ENCODE data around the gene ZNF780B.
"Not testable (repeated sequence)": the region's sequence is repeated elsewhere in the genome, so short reads cannot be mapped to it uniquely, and the experiment has no call there.

Gene ZNF780B

DNA sequence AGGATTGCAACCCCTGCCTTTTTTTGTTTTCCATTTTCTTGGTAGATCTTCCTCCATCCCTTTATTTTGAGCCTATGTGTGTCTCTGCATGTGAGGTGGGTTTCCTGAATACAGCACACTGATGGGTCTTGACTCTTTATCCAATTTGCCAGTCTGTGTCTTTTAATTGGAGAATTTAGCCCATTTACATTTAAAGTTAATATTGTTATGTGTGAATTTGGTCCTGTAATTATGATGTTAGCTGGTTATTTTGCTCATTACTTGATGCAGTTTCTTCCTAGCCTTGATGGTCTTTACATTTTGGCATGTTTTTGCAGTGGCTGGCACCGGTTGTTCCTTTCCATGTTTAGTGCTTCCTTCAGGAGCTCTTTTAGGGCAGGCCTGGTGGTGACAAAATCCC is 14.3 kb downstream of the ZNF780B start:
- not testable (repeated sequence) for DNase-seq (ENCODE audit: low read depth in 4 of 4, low spot score in 1 of 4)

DNA sequence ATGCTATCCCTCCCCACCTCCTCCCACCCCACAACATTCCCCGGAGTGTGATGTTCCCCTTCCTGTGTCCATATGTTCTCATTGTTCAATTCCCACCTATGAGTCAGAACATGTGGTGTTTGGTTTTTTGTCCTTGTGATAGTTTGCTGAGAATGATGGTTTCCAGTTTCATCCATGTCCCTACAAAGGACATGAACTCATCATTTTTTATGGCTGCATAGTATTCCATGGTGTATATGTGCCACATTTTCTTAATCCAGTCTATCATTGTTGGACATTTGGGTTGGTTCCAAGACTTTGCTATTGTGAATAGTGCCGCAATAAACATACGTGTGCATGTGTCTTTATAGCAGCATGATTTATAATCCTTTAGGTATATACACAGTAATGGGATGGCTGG is 18.0 kb downstream of the ZNF780B start:
- not testable (repeated sequence) for DNase-seq (ENCODE audit: low read depth in 4 of 4, low spot score in 1 of 4)

DNA sequence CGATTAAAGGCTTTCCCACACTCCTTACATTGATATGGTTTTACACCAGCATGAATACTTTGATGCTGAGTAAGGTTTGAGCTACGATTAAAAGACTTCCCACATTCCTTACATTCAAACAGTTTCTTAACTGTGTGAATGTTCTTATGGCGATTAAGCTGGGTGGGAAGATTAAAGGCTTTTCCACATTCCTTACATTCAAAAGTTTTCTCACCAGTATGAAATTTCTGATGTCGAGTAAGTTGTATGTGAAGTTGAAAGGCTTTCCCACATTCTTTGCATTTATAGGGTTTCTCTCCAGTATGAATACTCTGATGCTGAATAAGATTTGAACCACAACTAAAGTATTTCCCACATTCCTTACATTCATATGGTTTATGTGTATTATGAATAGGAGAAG is 20.0 kb downstream of the ZNF780B start:
- DNase-seq (ENCODE audit: low read depth in 4 of 4, low spot score in 1 of 4) = no peak

DNA sequence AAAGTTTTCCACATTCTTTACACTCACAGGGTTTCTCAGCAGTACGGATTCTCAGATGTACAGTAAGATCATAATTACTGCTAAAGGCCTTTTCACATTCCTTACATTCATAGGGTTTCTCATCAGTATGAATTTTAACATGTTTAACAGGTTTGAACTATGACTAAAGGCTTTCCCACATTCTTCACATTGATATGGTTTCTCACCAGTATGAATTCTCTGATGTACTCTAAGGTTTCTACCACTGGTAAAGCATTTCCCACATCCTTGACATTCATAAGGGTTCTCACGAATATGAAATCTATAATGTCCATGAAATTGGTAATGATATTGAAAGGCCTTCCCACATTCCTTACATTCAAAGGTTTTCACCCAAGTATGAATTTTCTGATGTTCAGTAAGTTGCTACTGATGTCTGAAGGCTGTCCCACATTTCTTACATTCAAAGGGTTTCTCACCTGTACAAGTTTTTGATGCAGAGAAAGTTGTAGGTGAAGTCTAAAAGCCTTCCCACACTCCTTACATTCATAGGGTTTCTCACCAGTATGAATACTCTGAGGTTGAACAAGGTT is 22.0 kb downstream of the ZNF780B start:
- no peak for DNase-seq (ENCODE audit: low read depth in 4 of 4, low spot score in 1 of 4)

DNA sequence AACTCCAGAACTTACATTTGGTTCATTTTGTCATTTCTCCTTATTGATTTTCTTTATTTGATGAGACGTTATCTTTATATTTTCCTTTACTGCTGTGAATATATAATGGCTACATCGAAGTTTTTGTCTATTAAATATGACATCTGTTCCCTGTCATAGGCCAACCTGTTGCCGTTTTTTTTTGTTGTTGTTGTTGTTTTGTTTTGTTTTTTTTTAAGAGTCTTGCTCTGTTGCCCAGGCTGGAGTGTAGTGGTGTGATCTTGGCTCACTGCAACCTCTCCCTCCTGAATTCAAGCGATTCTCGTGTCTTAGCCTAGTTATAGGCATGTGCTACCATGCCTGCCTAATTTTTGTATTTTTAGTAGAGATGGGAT is 29.4 kb downstream of the ZNF780B start:
- no peak for DNase-seq (ENCODE audit: low read depth in 4 of 4, low spot score in 1 of 4)

DNA sequence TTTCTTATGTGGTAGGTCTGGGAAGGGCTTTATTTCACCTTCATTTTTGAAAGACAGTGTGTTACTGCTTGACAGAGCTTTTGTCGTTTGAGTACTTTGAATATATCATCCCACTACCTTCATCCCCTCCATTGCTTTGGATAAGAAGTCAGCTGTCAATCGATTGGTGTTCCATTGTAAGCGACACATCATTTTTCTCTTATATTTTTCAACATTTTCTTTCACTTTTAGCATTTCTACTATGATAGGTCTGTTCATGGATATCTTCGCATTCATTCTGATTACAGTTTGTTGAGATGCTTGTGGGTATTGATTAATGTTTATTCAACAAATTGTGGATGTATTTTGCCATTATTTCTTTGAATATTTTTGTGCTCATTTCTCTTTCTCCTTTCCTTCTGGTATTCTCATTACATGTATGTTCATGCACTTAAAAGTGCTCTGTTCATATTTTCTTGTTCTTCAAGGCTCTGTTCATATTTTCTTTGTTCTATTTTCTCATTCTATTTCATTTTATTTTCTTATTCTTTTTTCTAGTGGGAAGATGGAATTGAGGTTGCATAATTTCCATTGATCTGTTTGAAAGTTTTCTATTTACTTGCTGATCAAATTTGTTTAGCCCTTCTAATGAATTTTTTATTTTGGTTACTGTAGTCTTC is 30.0 kb downstream of the ZNF780B start:
- no peak for DNase-seq (ENCODE audit: low read depth in 4 of 4, low spot score in 1 of 4)

DNA sequence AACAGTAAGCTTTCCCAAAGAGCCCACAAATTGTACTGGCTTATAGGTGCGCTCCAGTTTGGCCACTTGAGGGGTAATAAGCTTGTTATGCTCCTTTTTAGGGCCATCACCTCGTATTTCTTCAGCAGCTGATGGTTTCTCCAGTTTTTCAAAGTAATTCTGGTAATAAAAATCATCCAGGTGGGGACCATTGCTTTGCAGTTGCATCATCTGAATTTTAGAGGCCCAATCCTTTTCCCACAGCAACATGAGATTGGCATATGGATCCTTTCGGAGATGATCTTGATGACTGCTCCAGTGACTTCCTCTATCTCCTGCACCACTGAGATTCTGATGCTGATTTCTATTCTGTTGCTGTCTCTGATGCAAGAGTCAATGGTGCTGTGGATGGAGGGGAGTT is 32.1 kb downstream of the ZNF780B start:
- DNase-seq (ENCODE audit: low read depth in 4 of 4, low spot score in 1 of 4) = no peak

DNA sequence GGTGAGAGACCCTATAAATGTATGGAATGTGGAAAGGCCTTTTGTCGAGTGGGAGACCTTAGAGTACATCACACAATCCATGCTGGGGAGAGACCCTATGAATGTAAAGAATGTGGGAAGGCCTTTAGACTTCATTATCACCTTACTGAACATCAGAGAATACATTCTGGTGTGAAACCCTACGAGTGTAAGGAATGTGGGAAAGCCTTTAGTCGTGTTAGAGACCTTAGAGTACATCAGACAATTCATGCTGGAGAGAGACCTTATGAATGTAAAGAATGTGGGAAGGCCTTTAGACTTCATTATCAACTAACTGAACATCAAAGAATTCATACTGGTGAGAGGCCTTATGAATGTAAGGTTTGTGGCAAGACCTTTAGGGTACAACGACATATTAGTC is 42.0 kb downstream of the ZNF780B start:
- no peak for DNase-seq (ENCODE audit: low read depth in 4 of 4, low spot score in 1 of 4)

DNA sequence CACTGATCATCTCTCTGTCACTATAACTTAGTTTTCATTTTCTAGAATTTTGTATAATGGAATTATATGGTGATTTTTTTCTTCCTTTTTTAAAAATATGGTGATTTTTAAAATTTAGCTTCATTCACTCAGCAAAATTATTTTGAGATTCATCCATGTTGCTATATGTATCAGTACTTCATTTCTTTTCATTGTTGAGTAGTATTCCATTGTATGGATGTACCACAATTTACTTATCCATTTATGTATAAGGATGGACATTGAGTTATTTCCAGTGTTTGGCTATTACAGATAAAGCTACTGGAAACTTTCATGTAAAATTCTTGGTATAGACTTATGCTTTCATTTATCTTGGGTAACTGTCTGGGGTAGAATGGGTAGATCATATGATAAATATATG is 46.4 kb downstream of the ZNF780B start:
- no peak for DNase-seq (ENCODE audit: low read depth in 4 of 4, low spot score in 1 of 4)

DNA sequence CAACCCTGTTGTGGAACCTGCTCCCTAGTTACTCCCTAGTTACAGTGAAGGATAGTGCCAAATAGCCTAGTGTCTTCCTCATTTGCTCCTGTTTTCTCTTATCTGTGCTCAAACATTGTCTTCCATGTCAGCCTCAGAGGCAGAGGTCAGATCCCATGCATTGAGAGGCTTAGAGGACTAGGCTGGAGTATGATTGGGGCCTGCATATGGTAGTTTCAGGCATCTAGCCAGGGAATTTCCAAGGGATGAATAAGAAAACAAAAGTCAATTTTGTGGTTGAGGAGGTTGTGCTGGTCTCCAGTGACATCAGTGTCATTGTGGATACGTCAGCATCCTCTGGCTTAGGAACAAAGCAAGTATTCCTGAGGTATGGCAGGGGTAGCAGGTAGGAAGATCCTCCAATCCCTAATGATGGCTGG is 49.7 kb downstream of the ZNF780B start:
- no peak for DNase-seq (ENCODE audit: low read depth in 4 of 4, low spot score in 1 of 4)

DNA sequence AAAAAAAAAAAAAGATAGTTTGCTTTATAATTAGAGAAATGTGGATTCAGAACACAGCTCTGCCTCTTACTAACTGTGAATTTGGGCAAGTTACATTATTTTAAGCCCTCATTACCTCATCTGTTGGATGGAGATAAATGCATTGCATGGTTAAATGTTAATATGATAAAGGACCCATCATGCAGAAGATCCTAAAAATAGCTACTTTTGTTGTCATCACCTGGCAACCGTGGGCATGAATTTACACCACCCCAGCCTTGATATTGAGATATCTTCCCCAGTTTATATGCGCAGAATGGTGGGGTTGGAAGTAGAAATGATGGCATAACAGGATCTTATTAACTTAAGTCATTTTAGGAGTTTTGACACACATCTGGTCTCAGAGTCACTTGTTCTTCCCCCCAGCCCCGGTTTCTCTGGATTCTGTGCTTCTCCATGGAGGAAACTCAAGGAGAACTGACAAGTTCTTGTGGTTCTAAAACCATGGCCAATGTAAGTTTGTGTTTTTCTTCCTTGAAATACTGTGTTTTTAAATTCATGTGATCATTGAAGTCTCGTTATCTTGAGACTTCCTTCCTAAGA is 50.2 kb downstream of the ZNF780B start:
- no peak for DNase-seq (ENCODE audit: low read depth in 4 of 4, low spot score in 1 of 4)

DNA sequence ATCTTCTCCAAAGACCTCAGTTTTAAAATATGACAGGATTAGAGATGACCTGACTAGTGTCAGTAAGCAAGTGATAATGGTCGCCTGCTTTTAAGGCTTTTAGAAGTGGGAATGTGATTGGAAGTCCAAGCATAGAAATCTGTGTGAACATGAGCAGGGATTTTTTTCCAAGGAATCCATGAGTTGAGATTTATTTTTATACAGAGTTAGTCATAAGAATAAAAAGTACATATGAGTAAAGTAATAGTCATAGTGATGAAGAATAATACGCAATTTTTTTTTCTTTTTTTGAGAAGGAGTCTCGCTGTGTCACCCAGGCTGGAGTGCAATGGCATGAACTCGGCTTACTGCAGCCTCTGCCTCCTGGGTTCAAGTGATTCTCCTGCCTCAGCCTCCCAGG is 57.5 kb downstream of the ZNF780B start:
- no peak for DNase-seq (ENCODE audit: low read depth in 4 of 4, low spot score in 1 of 4)

DNA sequence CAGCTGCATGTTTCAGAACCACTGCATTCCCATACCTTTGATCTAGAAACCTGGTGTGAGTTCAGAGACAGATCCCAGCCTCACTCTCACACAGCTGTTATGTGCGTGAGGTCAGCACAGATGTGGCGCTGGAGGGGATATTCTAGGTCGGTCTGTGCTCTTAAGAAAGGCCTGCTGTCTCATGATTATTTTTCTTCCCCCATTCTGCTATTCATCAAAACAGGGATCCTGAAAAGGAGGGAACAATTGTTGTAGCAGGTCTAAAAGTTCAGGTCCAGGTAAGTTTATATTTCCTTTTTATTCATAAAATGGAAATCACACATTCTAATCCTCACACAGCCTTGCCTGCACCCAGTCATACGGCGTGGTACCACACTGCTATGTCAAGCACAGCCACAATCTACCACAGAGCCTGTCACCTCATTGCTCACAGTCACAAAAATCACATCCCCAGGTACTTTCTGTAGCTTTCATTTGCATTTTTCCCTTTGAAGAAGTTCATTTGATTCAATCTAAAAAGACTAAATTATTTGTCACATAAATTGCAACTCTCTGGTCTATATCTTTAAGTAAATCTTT is 58.3 kb downstream of the ZNF780B start:
- peak in 2 of 4 experiments; percentile 13 to 24 for DNase-seq (ENCODE audit: low read depth in 4 of 4, low spot score in 1 of 4)

DNA sequence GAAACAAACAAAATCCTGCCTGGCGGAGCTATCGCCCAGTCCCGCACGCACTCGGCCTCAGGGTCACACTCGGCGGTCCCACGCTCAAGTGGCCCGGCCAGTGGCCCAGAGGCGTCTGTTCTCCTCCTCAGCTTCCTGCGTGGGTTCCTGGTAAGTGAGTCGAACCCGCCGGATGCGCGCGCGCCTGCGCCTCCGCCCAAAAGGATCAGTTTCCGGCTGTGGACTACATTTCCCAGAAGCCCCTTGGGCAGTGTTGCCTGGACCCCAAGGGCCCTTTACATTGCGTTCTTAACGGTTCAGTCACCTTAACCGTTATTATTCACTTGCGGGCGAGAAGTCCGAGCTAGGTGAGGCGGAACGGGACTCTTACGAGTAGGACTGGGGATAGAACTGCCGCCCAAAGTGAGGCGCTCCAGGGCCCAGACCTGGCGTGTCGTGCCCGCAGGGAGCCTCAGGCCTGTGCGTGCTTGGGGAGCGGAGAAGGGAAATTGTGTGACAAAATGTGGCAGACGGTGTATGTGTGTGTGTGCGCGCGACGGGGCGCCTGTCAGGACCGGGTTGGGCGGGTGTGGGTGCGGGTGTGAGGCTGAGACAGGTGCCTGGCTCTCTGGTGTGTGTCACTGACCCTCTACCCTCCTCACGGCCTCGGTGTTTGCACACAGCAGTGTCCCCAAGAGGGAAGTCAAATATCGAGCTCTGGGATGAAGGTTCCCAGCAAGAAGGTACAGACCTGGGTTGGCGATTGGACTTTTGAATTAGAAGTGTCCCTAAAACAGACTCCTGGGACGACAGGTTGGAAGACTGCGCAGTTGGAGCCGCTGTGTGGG is 59.0 kb downstream of the ZNF780B start, which contains the start of gene ZNF546:
ZNF546 (plus strand) TSS at position 250 of the 827 bp plus-strand sequence. CDS start 1,267 bp downstream, outside the sequence.
- peak; percentile 74 to 87 (median 80) for DNase-seq (ENCODE audit: low read depth in 4 of 4, low spot score in 1 of 4)

DNA sequence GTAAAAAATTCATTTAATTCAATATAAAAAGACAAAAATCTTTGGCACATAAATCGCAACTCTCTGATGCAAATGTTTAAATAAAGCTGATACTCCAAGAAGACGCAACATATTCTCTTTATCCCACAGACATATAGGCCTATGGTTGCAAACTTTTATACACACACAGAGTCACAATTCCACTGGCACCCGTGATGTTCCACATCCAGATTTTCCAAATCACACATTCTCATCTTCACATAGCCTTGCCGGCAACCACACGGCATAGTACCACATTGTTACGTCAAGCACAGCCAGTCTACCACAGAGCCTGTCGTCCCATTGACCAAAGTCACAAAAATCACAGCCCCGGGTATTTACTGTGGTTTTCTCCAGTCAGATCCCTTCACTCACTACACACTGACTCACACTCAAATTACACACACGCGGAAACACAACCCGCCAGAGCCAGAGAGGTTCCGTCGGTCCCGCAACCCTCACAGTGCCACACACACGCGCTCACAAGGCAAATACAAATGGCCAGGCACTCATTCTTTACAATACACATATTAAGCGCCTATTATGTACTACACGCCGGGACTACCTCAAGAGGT is 59.7 kb downstream of the ZNF780B start:
- peak in 3 of 4 experiments; percentile 6 to 16 (median 15) for DNase-seq (ENCODE audit: low read depth in 4 of 4, low spot score in 1 of 4)

DNA sequence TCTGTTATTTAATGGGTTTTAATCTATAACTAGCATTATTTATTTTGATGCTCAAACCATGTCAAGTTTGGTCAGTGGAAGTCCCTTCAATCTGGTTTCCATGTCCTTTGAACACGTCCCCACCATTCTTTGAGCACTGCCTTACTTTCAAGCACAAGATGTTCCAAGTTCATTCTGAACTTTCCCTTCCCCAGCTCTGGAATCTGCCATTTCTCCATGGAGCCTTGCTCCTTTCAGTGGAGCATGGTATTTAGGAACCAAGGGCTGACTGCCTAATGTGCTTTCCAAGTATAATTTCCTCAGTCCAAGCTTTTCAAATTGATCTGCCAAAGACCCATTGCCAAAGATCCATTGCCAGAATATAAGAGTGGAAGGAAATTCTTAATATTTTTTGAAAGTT is 60.2 kb downstream of the ZNF780B start:
- no peak for DNase-seq (ENCODE audit: low read depth in 4 of 4, low spot score in 1 of 4)

DNA sequence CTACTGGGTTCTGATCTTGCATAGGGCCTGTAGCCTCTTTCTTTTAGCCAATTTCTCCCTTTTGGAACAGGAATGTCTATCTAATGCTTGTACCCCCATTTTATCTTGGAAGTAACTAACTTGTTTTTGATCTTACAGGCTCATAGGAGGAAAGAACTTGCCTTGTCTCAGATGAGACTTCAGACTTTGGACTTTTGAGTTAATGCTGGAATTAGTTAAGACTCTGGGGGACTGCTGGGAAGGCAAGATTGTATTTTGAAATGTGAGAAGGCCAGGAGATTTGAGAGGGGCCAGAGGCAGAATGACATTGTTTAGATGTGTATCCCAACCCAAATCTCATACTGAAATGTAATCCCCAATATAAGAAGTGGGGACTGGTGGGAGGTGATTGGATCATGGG is 61.7 kb downstream of the ZNF780B start:
- DNase-seq (ENCODE audit: low read depth in 4 of 4, low spot score in 1 of 4) = no peak

DNA sequence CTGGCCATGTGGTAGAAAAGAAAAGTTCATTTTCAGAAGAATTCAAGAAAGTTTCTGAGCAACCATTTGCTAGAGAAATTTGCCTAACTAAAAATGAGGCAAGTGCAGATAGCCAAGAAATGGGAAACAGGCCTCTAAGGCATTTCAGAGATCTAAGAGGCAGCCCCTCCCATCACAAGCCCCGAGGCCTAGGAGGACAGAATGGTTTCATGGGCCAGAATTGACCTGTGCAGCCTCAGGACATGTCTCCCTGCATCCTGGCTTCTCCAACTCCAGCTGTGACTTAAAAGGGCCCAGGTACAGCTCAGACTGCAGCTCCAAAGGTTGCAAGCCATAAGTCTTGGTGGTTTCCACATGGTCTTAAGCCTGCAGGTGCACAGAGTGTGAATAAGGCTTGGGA is 62.4 kb downstream of the ZNF780B start:
- no peak for DNase-seq (ENCODE audit: low read depth in 4 of 4, low spot score in 1 of 4)

DNA sequence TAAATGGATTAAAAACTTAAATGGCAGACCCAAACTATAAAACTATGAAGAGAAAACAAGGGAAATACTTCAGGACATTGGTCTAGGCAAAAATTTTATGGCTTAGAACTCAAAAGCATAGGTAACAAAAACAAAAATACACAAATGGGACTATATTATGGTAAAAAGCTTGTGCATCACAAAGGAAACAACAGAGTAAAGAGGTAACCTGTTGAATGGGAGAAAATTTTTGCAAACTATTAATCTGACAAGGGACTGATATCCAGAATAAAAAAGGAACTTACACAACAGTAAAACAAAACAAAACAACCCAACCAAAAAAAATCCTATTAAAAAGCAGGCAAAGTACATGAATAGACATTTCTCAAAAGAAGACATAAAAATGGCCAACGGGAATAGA is 68.4 kb downstream of the ZNF780B start:
- DNase-seq (ENCODE audit: low read depth in 4 of 4, low spot score in 1 of 4) = no peak

DNA sequence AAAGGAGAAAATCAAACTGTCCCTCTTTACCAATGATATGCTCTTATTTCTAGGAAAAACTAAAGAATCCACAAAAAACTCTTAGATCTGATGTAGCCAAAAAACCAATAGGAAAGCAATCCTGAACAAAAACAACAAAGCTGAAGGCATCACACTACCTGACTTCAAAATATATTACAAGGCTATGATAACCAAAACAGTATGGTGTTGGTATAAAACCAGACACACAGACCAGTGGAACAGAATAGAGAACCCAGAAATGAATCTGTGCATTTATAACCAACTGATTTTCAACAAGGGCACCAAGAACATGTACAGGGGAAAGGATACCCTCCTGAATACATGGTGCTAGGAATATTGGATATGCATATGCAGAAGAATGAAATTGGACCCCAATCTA is 68.9 kb downstream of the ZNF780B start:
- no peak for DNase-seq (ENCODE audit: low read depth in 4 of 4, low spot score in 1 of 4)

DNA sequence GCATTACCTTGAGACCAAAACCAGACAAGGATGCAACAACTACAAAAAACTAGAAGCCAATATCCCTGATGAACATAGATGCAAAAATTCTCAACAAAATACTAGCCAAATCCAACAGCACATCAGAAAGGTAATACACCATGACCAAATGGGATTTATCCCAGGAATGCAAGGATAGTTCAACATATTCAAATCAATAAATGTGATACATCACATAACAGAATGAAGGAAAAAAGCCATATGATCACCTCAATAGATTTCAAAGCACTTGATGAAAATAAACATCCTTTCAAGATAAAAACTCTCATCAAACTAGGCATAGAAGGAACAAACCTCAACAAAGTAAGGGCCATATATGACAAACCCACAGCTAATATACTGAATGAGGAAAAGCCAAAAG is 69.4 kb downstream of the ZNF780B start:
- DNase-seq (ENCODE audit: low read depth in 4 of 4, low spot score in 1 of 4) = no peak
